ENCODE results near the gene ZNF664.

ZNF664 gene

GRCh38 chr12:124011435-124012115 is 38.6 kb downstream of the ZNF664 start:
- DNase-seq: no peak

- no peak for DNase-seq
These were observed 40.1 kb downstream of the ZNF664 start for GRCh38 chr12:124013073-124013472.

GRCh38 chr12:124015494-124016461 is 42.8 kb downstream of the ZNF664 start:
- DNase-seq: no peak

DNA sequence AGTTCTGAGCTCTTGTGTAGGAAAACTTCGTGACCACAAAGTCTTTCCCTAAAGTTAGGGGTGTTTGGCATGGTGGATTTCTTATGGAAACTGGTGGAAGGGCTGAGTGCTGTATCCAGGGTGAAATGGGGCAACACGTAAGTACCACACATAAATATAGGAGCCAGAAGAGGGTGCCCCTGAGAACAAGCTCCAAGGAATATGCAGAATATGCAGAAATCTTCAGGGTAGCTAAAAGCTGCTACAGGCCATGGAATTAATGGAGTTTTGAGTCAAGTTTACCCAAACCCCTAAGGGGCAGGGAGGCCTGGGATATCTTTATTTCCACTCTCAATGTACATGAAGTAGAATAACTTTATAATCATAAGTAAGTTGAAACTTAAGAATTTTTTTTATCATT is 44.0 kb downstream of the ZNF664 start:
- DNase-seq: no peak

GRCh38 chr12:124018539-124018938 is 45.5 kb downstream of the ZNF664 start:
- DNase-seq: no peak

- no peak for DNase-seq
These were observed 46.1 kb downstream of the ZNF664 start for GRCh38 chr12:124019115-124019514.

DNA sequence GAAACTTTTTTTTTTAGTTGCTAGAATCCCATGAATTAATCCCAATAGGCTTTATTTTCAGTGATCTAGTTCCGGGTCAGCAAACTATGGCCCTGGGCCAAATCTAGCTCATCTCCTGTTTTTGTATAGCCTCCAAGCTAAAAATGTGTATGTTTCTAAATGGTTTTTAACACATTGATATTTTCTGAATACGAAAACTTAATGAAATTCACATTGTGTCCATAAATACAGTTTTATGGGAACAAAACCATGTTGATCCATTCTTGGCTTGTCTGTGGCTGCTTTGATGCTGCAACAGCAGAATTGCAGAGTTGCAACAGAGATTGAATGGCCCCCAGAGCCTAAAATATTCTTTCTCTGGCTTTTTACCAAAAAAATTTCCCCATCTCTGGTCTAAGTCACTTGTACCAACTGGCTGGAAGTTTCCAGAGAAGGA is 47.5 kb downstream of the ZNF664 start:
- no peak for DNase-seq

GRCh38 chr12:124021007-124021406 is 48.0 kb downstream of the ZNF664 start:
- DNase-seq: no peak

- no peak for DNase-seq
These were observed 49.1 kb downstream of the ZNF664 start for GRCh38 chr12:124022161-124022560.

- no peak for DNase-seq
These were observed 51.3 kb downstream of the ZNF664 start for GRCh38 chr12:124024263-124024678.

- DNase-seq: no peak
These were observed 51.8 kb downstream of the ZNF664 start for GRCh38 chr12:124024776-124025175.

DNA sequence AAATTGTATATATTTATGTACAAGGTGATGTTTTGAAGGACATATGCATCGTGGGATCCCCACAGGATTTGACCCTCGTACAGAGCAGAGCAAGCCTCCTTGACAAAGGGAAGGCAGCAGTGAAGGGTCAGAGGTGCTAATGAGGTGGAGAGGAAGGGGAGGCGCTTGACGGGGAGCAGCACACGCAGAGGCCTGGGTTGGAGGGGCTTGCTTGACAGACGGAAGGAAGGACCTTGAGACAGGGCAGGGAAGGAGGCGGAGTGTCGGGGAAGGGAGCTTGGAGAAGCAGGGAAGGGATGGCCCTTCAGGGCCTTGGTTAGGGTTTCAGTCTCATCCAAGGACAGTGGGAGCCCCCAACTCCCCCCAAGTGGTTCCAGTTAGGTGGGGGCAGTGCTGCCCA is 52.6 kb downstream of the ZNF664 start:
- no peak for DNase-seq

- DNase-seq: no peak
These were observed 54.0 kb downstream of the ZNF664 start for GRCh38 chr12:124026755-124027745.

- DNase-seq: no peak
These were observed 54.9 kb downstream of the ZNF664 start for GRCh38 chr12:124027753-124028554.

- no peak for DNase-seq
These were observed 55.5 kb downstream of the ZNF664 start for GRCh38 chr12:124028555-124028925.

- no peak for DNase-seq
These were observed 57.0 kb downstream of the ZNF664 start for GRCh38 chr12:124030008-124030407.

- no peak for DNase-seq
These were observed 57.5 kb downstream of the ZNF664 start for GRCh38 chr12:124030510-124030909.

DNA sequence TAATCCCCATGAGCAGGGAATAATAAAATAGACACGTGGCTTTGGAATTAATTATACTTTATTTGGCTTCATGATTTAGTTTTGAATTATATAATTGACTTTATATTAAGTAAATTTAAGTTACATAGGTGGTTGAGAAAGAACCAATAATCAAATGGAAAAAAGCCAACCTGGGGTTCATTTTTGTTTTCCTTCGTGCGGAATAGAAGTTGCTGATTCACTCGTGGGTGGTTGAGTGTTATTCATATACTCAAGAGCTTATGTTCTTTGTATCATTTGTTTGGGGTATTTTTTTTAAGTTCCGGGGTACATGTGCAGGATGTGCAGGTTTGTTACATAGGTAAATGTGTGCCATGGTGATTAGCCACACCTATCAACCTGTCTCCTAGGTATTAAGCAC is 58.0 kb downstream of the ZNF664 start:
- no peak for DNase-seq

- no peak for DNase-seq
These were observed 59.4 kb downstream of the ZNF664 start for GRCh38 chr12:124032265-124032886.

DNA sequence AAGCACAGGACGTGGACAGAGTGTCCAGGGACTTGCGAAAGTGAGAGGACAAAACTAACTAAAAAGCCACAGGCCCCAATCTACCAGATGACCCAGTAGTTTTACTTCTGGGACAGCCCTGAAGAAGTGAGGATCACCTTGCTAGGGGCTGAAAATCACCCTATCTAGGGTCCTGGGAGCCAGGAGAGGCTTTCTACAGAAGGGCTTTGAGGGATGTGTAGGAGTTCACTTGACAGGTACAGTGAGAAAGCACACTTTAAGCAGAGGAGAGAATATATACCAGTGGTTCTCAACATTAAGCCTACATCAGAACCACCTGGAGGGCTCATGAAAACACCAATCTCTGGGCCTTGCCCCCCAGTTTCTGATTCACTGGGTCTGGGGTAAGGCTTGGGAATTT is 60.8 kb downstream of the ZNF664 start:
- no peak for DNase-seq

DNA sequence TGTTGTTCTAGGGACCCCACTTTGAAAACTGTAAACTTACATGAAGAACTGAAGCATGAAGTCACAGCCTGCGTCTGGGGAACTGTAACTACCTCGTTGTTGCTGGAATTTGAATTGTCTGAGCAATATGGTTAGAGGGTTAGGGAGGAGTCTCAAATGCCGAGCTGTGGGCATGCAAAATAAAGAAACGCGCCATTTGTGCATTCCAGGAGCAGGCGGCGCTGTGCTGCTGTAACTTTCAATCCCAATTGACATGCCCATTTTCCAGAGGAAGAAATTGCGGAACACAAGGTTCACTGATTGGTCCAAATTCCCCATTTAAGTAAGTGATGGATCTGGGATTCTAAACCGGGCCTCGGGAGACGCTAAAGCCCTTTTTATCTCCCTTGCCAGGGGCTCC is 61.3 kb downstream of the ZNF664 start:
- DNase-seq: no peak

- DNase-seq: no peak
These were observed 62.1 kb downstream of the ZNF664 start for GRCh38 chr12:124035163-124035562.

All from activated CD8-positive, alpha-beta memory T cell treated with anti-CD3 and anti-CD28 coated beads, Interleukin-2, amount 50 U/mL, for 4 hours (primary cell).